GM13976 (cell line): Measurements from ENCODE around the gene NCCRP1.

Experiments used
- DNase-seq: peaks from one replicate; pipeline ENCODE4 v3.0.0; 2012; ENCODE audit warnings: low spot score
- in situ Hi-C: fragments of 300-500 bp; cut with MboI; formaldehyde crosslinking; loops from one replicate; pipeline ENCODE4 v1.12.0; 2022; ENCODE audit warnings: low sequenced_read_pairs, mixed read lengths, inconsistent platforms; ENCODE audit not compliant: unreplicated experiment
- TF ChIP-seq, protein P1 (sequence below): IDR thresholded peaks from 2 replicates; pipeline ENCODE4 v1.5.1; 2012; ENCODE audit warnings: borderline replicate concordance, mild to moderate bottlenecking; ENCODE audit not compliant: insufficient read depth; ENCODE audit errors: extremely low read depth, missing control alignments, control extremely low read depth

Gene NCCRP1

DNA sequence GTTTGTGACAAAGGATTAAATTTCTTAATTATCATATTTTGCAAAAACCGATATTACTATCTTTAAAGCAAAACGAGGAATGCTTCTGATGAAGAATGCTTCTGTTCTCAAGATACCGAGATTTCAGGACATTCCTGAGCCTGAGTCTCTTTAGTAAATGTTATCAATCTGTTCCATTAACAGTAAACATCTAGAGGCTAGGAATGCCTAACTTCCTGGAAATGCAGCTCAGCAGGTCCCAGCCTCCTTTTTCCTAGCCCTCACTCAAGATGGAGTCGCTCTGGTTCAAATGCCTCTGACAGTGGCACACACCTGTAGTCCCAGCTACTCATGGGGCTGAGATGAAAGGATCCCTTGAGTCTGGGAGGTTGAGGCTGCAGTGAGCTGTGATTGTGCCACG, 54.3 kb downstream of the NCCRP1 start:
- DNase-seq = no peak
- in situ Hi-C loops = no loop called here
- TF ChIP-seq, protein P1, sequence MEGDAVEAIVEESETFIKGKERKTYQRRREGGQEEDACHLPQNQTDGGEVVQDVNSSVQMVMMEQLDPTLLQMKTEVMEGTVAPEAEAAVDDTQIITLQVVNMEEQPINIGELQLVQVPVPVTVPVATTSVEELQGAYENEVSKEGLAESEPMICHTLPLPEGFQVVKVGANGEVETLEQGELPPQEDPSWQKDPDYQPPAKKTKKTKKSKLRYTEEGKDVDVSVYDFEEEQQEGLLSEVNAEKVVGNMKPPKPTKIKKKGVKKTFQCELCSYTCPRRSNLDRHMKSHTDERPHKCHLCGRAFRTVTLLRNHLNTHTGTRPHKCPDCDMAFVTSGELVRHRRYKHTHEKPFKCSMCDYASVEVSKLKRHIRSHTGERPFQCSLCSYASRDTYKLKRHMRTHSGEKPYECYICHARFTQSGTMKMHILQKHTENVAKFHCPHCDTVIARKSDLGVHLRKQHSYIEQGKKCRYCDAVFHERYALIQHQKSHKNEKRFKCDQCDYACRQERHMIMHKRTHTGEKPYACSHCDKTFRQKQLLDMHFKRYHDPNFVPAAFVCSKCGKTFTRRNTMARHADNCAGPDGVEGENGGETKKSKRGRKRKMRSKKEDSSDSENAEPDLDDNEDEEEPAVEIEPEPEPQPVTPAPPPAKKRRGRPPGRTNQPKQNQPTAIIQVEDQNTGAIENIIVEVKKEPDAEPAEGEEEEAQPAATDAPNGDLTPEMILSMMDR = no peak
